Mesenteric fat pad (tissue), 1 donor: Measurements from ENCODE around the gene INSC. TPM values are rescaled to one million over a fixed set of nuclear protein-coding genes. Genes with fewer than 3 reads are reported as not detected.

Source experiments
- DNase-seq: peaks from one replicate; pipeline ENCODE4 v3.0.0-alpha.2; 2020; ENCODE audit warnings: low spot score
- total RNA-seq: library from RNA; stranded (reverse); fragmentation: NEBNext Ultra II Directional; extraction: Animal tissue kit (Norgen Biotek cat#: 25700); gene quantifications from one replicate; pipeline ENCODE4 v1.2.1, GENCODE V29; 2021
- donor health status: DM: yes; HTN: yes; CAD: no.

Gene INSC
- total RNA-seq, 1 donor from 2014 or later = not detected

DNA sequence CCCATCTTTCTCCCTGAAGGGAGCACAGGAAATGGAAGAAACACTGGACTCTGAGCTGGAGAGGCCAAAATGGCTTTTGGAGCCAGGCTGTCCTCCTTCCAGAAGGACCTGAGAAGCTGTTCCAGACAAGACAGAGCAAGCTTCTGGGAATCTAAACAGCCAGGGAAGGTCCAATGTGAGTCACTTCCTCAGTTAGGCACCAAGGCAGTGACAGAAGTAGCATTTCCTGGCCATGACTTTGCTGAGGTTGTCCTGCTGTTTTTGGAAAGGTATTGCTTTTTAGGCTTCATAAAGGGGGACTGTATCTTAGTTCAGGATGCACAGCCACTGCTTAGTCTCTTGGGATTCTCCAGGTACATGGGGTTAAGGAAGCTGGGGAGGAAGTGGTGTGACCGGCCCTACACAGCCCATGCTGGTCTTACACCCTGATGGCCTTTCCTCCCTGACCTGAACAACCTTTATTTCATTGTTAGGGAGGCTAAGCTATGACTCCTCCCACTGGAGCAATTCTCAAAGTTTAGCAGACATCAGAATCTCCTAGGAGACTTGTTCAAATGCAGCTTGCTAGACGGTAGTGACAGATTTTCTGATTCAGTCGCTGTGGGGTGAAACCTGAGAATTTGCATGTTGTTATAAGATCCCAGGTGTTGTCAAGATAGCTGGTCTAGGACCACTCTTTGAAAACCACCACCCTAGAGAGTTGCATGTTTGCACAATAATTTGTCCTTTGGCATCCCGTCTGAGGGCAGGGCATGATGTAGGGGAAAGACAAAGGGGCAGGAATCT, 6.8 kb upstream of the INSC start:
- no peak for DNase-seq

- DNase-seq = no peak
Measured at GRCh38 chr11:15108592-15109130, 6.1 kb upstream of the INSC start.

DNA sequence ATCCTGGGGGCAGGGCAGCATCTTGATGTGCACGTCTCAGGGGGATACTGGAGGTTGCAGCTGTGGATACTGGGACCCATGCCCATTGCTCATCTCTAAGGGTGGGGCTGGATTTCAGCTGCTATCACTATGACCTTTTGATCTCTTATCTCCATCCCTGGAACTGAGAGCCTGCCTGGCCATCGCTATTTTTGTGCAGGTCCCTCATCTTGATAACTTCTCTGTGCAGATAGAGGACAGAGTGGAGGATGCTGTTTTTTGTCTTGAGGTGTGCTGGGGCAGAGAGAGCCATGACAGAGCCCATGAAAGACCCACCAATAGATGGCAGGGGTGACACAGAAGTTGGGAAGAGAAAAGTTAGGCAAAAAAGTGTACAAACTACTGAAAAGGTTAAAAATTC, 5.1 kb upstream of the INSC start:
- no peak for DNase-seq

- DNase-seq = no peak
Measured at GRCh38 chr11:15111215-15111614, 3.5 kb upstream of the INSC start.

GRCh38 chr11:15112131-15112541, 2.6 kb upstream of the INSC start:
- DNase-seq = no peak

DNA sequence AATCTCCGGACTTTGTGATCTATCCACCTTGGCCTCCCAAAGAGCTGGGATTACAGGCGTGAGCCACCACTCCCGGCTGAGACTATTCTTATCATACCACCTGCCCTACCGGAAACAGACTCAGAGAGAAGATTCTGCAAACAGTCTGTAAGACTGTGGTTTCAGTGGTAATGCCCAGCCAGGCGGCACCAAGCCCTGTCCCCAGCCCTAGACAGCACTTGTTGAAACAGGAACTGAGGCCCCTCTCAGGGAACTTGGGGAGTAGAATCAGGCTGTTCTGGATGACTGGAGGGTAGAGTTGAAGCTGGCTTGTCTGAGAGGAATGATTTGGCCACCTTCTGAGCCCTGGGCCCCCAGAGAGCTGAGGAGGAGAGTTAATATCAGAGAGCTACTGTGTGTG, 1.3 kb upstream of the INSC start:
- no peak for DNase-seq

GRCh38 chr11:15115686-15116085, 963 bp downstream of the INSC start:
- no peak for DNase-seq

GRCh38 chr11:15117751-15118150, 3.0 kb downstream of the INSC start:
- DNase-seq = no peak

DNA sequence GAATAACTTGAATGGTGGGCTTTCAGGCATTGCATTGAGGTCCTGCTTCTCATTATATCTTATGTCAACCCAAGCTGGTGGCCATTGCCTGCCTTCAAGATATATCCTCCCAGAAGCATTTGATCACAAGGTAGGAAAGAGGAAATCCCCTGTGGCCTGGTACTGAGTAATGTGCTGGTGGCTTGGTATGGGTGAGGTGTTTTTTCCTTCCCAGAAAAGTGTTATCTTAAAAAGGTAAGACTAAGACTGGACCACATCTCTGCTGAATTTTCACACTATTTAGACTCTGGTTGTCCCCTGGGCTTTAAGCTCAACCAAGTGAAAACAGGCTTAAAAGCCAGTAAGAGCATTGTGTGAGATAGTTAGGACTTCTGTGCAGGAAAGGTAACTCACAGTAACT, 3.7 kb downstream of the INSC start:
- DNase-seq = no peak

DNA sequence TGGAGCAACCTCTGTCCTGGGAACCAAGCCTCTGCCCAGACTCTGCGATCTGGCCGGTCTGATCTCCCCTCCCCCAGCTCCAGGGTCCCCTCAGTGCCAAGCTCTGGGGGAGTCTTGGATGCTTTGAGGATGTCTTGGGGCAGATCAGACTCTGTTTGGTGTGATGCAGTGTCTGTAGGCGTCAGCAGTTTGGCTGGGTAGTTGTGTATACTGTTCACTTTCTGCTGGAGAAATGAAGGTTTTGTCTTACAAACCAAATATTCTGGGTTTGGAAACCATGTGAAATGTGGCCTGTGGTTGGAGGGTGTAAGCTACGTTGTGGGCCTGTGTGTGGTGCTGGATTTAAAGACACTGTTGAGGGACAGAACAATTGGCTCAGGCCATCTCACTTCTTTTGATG, 4.6 kb downstream of the INSC start:
- DNase-seq = no peak

- no peak for DNase-seq
Measured at GRCh38 chr11:15119826-15120225, 5.1 kb downstream of the INSC start.

DNA sequence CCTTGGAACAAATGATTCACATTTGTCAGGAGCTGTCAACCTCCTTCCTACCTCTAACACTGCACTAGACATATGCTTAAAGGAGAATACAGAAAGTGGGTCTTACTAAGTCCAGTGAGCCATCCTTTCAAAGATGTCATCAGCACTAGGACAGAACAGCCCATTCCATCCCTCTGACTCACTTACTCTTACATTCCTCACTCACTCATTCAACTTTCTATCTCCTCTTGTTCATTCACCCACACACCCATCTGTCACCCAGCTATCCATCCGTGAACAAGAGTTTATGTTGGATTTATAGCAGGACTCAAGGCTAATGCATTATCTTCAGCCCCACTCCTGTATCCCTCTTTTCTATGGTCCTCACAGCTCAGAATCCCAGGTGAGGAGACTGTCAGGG, 9.1 kb downstream of the INSC start:
- no peak for DNase-seq

GRCh38 chr11:15124528-15124927, 9.8 kb downstream of the INSC start:
- no peak for DNase-seq

DNA sequence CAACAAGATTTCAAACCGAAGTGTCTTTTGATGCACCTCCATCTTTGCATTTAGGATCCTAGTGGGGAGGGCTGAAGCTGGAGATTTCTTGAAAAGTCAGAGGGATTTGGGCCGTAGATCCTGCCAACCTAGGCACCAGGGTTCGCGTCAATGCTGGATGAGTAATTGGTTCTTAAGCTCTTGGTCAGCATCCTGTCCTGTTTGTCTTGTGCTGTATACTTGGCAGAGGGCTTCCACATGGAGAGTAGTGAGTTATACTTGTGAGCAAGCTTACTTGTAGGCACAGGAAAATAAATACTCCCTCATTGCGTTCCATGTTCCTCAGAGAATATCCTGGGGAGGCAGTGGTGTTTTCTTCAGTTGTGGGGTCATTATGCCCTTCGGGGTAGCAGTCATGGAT, 12.6 kb downstream of the INSC start:
- DNase-seq = no peak

DNA sequence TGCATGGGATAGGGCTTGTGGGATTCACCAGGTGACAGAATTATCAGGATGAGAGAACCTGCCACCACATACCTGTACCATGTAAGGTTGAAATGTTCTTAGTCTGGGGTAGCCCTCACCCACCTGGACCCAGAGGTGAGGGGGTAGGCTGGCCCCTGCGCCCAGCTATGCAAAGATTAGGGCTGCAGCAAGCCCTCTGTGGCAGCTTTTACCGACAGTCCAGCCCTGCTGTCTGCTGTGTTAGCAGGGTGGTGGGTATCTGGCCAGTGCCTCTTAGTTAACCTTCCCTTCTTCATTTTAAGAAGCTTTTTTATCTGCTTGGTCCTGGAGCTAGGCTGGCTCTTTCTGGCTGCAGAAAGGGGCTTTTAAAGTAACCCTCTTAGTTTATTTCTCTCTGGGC, 13.9 kb downstream of the INSC start:
- DNase-seq = no peak

DNA sequence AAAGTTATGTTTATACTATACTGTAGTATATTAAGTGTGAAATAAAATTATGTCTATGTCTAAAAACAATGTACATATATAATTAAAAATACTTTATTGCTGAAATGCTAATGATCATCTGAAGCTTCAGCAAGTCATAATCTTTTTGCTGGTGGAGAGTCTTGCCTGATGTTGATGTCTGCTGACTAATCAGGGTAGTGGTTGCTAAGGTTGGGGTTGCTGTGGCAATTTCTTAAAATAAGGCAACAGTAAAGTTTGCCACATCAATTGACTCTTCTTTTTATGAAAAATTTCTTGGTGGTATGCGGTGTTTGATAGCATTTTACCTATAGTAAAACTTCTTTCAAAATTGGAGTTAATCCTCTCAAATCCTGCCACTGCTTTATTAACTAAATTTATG, 21.4 kb downstream of the INSC start:
- DNase-seq = no peak

DNA sequence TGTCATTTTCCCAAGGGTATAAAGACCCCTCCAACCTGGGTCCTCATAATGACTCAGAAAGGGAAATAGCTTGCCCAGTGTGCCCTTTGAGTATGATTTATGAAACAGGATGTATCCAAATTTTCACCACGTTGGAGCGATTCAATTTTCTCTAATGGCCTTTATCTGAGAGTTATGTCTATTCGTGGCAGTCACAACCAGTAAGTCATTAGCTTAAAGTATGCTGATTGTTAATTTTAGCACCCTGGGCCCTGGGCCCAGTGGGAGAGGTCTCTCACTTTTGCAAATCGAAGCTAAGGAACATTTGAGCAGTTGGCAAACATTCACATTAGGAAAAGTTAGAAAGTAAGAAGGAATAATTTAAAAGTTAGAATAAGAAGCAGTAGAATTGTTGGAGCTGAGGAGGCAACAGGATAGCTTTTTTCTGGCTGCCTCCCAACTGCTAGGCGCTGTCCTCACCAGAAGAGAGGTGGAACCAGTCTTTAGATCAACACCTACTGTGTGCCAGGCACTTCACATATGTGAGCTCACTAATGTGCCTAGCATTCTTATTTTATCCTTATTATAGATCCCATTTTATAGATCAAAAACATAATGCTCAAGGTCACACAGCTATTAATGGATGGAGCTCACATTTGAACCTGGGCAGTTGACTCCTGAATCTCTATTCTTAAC, 24.5 kb downstream of the INSC start:
- no peak for DNase-seq

DNA sequence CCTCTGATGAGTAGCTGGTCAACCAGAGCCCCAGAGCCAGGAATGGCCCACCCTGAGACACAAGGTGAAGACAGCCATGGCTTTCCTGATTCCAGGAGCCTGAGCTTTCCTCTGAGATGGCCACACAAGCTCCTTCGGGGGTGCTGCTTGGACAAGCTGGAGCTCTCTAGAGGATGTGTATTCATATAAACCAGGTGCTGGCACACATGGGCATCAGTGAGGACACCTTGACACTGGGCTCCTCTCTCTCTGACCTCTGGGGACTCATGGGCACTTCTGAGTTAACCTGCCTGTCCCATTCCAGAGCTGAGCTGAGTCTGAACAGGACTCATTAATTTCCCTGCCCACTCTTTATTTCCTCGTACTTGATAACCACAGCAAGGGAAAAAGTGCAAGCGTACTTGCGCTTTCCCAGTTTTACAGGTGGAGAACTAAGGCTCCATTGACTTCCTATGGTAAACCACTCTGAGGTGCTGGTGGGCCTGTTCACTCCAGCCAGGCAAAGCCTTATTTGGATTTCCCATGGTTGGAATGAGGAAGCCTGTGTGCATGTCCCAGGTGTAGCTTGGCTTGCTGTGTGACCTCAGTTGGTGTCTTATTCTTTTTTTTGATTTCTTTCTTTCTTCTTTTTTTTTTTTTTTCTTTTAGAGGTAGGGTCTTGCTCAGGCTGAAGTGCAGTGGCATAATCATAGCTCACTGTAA, 25.4 kb downstream of the INSC start:
- DNase-seq = no peak

GRCh38 chr11:15141381-15141780, 26.7 kb downstream of the INSC start:
- DNase-seq = no peak

DNA sequence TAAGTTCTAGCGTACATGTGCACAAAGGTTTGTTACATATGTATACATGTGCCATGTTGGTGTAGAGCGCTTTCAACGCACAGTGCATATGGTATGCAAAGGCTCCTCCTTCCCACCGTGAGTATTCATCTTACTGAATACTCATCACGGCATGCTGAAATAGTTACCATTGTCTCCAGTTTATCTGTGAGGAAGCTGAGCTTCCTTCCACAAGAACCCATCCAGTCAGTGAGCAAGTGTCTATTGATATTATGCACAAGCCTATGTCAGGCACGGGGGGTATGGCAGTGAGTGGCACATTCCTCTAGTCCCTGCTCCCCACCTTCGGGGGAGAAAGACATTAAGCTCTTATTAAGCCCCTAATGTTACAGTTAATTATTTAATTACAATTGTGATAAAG, 28.1 kb downstream of the INSC start:
- no peak for DNase-seq

DNA sequence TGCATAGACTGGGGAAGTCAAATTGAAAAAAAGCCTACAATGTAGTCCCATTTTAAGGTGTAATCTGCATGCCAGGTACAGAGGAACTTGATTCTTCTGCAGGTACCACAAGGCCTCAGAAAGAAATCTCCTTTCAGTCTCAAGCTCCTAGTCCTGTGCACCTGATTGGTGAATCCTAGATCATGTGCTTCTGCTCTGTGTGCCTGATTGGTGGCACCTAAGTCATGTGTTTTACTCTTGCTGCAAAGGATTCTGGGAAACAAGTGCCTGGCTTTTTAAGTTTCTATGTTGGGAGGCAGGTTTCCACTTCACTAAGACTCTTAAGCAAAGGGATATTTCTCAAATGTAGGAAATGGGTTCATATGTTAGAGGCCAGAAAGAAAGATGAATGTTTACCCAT, 29.1 kb downstream of the INSC start:
- DNase-seq = no peak

DNA sequence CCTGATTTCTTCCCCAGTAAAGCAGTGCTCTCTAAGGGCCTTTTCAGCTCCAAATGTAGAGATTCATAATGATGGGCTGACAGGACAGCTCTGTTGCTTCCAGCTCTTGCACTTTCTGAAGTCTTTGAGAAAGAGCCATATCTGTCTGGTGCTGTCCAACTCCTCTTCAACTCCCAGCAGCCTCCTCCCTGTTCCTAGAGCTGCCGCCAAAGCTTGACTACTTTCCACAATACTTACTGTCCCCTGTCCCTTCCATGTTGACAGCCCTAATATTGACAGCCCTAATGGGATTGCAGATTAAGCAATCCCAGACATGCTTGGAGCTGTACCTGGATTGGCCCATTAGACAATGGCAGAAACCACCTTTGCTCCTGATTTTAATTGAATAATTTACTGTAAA, 29.6 kb downstream of the INSC start:
- DNase-seq = no peak
